ENCODE results near the gene POLD2. TPM values are rescaled to one million over a fixed set of nuclear protein-coding genes. Genes with fewer than 3 reads are reported as not detected.

The POLD2 gene
- total and polyA plus RNA-seq, 2 of the 13 experiments (the other 11 are each of a cell fraction or from before 2014, with no cell fraction given), result 87.6 to 95.1 TPM

DNA sequence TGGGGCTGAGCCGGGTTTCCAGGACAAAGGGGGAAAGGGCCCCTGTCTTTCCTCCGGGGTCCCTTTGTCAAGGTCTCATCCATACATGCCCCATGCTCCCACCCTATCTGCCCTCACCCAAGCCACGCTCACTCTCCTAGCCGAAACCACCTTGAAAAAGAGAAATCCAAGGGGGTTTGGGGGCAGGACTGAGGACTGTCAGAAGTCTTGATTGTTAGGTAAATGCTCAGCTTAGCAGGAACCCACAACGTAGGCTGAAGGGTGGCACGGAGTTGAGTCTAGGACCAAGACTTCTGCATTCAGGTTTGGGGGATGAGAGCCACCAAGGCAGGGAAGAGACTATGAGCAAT, 57.3 kb downstream of the POLD2 start:
- H3K4me1 ChIP-seq (ENCODE audit: insufficient read depth, low read length), result peaks cover 68% of the 10 kb centered on the region
- no peak overlapping the region for H3K27ac ChIP-seq (ENCODE audit: extremely low read length, insufficient read depth, low read length)
- POLR2A ChIA-PET, result interaction anchor here (1.2 kb wide), 1 partner anchor 22 kb away, joined by 3 read pairs; the partner anchor contains the start of gene DBNL
- H3K4me2 ChIP-seq (ENCODE audit: low read depth, low read length), result no peak overlapping the region
- in situ Hi-C loops (cut with HindIII; ENCODE audit: extremely low pct_ligation_motif_present, low pct_unique_long_range_greater_than_20kb) (no loop called here), intact Hi-C loops (cut with micrococcal nuclease; ENCODE audit: unreplicated experiment) (no loop called here)
- peaks cover 2 to 4% of the 10 kb centered on the region in 2 experiments; a peak in 2 of 5 replicates for H3K36me3 ChIP-seq (replicated peaks in 1 of 2; ENCODE audit: control insufficient read depth in 1 of 2, insufficient read depth in 2 of 2, low read length in 2 of 2)
- FAIRE-seq (no peak), ATAC-seq (no peak), DNase-seq (ENCODE audit: low spot score) (no peak)
- TF ChIP-seq ZNF563 (CRISPR knock-in tag; IDR thresholded peaks at IDR 0.05) (no peak), ELF1 (CRISPR knock-in tag; IDR thresholded peaks at IDR 0.05) (no peak), POLR2A (IDR thresholded peaks at IDR 0.05; ENCODE audit: insufficient read depth in 1 of 2, low read depth in 2 of 2, low read length in 2 of 2) (peak in 1 of 2 experiments; percentile 11; a peak in 1 of 4 replicates), POLR2G (IDR thresholded peaks at IDR 0.05; ENCODE audit: low read depth, low read length) (peak; percentile 14; the same call in 1 of the 2 replicates)
- TF ChIP-seq, protein P1, sequence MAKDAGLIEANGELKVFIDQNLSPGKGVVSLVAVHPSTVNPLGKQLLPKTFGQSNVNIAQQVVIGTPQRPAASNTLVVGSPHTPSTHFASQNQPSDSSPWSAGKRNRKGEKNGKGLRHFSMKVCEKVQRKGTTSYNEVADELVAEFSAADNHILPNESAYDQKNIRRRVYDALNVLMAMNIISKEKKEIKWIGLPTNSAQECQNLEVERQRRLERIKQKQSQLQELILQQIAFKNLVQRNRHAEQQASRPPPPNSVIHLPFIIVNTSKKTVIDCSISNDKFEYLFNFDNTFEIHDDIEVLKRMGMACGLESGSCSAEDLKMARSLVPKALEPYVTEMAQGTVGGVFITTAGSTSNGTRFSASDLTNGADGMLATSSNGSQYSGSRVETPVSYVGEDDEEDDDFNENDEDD (CRISPR knock-in tag; IDR thresholded peaks at IDR 0.05; ENCODE audit: borderline replicate concordance), result no peak
- H3K79me2 ChIP-seq (ENCODE audit: insufficient read depth, low read length), result no peaks in the 10 kb centered on the region
- 92% methylated on average over 5 of the region's 6 CpGs for WGBS (ENCODE audit: low lambda C conversion rate)
- H3K27me3 ChIP-seq (ENCODE audit: control insufficient read depth in 1 of 2, insufficient read depth in 2 of 2, low read length in 2 of 2), result no peaks in the 10 kb centered on the region
- no peaks in the 10 kb centered on the region for H3K9me3 ChIP-seq (ENCODE audit: low read length)
- H4K20me1 ChIP-seq (ENCODE audit: insufficient read depth, low read length), result no peaks in the 10 kb centered on the region
- no peak overlapping the region for H2AFZ ChIP-seq (ENCODE audit: low read length)
- no TSS peak for BruUV-seq (replicated peaks)
- no peak overlapping the region for H3K4me3 ChIP-seq (replicated peaks in 1 of 3; ENCODE audit: insufficient read depth in 1 of 3, low read depth in 2 of 3, low read length in 3 of 3)
- CTCF ChIA-PET (ENCODE audit: low intra/inter-chr PET ratio, low total read pairs), result no interaction called here
- no peak overlapping the region for H3K9ac ChIP-seq (ENCODE audit: insufficient read depth, low read depth, low read length)

DNA sequence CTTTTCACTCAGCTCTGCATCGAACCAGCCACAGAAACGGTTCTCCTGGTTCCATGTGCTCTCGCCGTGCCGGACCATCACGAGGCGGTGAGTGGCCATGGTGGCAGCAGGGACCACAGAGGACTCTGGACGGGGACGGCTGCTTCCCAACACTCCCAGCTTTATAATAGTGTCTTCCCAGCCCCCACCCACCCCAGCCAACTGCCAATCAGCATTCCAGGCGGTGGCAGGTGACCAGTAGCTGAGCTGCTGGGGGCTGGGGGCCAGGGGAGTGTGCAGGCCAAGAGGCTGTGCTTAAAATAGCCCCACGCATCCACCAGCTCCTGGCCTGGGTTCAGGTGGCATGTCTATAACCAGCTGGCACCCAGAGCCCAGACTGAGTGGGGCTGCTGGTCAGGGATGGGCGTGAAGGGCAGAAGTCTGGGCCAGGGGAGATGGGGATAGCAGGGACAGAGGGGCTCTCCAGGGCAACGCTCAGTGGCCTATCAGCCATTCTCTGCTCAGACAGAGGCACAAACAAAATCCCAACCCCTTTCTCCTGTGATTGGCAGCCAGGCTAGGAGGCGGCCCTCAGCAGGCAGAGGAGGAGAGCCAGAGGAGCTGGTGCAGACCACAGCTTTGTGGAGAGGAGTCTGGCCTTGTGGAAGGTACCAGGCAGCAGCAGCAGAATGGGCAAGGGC, 57.8 kb downstream of the POLD2 start, which contains the start of gene PGAM2:
PGAM2 (minus strand) TSS at position 137 of the 680 bp plus-strand sequence; CDS start at position 99, 38 bp downstream.
- H3K79me2 ChIP-seq (ENCODE audit: insufficient read depth, low read length), result no peaks in the 10 kb centered on the region
- 70% methylated on average over 7 of the region's 14 CpGs for WGBS (ENCODE audit: low lambda C conversion rate)
- H3K9ac ChIP-seq (ENCODE audit: insufficient read depth, low read depth, low read length), result no peak within 1 kb of the TSS
- in situ Hi-C loops (cut with HindIII; ENCODE audit: extremely low pct_ligation_motif_present, low pct_unique_long_range_greater_than_20kb) (no loop called here), intact Hi-C loops (cut with micrococcal nuclease; ENCODE audit: unreplicated experiment) (no loop called here)
- CTCF ChIA-PET (ENCODE audit: low intra/inter-chr PET ratio, low total read pairs), result no interaction called here
- no peaks in the 10 kb centered on the region for H4K20me1 ChIP-seq (ENCODE audit: insufficient read depth, low read length)
- peaks cover 6 to 7% of the 10 kb centered on the region in 2 experiments; a peak in 3 of 5 replicates for H3K36me3 ChIP-seq (replicated peaks in 1 of 2; ENCODE audit: control insufficient read depth in 1 of 2, insufficient read depth in 2 of 2, low read length in 2 of 2)
- peaks cover 65% of the 10 kb centered on the region for H3K4me1 ChIP-seq (ENCODE audit: insufficient read depth, low read length)
- H2AFZ ChIP-seq (ENCODE audit: low read length), result no peak within 1 kb of the TSS
- no peak for FAIRE-seq
- BruUV-seq (replicated peaks), result no TSS peak
- no peak within 1 kb of the TSS for H3K4me2 ChIP-seq (ENCODE audit: low read depth, low read length)
- no peaks in the 10 kb centered on the region for H3K27me3 ChIP-seq (ENCODE audit: control insufficient read depth in 1 of 2, insufficient read depth in 2 of 2, low read length in 2 of 2)
- no peak within 1 kb of the TSS for H3K4me3 ChIP-seq (replicated peaks in 1 of 3; ENCODE audit: insufficient read depth in 1 of 3, low read depth in 2 of 3, low read length in 3 of 3)
- POLR2A ChIA-PET, result interaction anchor here (1.2 kb wide), 1 partner anchor 21 kb away, joined by 3 read pairs; the partner anchor contains the start of gene DBNL
- ATAC-seq, result peak; percentile 7
- no peaks in the 10 kb centered on the region for H3K9me3 ChIP-seq (ENCODE audit: low read length)
- DNase-seq (ENCODE audit: low spot score), result no peak
- no peak within 1 kb of the TSS for H3K27ac ChIP-seq (ENCODE audit: extremely low read length, insufficient read depth, low read length)
- TF ChIP-seq, protein P2, sequence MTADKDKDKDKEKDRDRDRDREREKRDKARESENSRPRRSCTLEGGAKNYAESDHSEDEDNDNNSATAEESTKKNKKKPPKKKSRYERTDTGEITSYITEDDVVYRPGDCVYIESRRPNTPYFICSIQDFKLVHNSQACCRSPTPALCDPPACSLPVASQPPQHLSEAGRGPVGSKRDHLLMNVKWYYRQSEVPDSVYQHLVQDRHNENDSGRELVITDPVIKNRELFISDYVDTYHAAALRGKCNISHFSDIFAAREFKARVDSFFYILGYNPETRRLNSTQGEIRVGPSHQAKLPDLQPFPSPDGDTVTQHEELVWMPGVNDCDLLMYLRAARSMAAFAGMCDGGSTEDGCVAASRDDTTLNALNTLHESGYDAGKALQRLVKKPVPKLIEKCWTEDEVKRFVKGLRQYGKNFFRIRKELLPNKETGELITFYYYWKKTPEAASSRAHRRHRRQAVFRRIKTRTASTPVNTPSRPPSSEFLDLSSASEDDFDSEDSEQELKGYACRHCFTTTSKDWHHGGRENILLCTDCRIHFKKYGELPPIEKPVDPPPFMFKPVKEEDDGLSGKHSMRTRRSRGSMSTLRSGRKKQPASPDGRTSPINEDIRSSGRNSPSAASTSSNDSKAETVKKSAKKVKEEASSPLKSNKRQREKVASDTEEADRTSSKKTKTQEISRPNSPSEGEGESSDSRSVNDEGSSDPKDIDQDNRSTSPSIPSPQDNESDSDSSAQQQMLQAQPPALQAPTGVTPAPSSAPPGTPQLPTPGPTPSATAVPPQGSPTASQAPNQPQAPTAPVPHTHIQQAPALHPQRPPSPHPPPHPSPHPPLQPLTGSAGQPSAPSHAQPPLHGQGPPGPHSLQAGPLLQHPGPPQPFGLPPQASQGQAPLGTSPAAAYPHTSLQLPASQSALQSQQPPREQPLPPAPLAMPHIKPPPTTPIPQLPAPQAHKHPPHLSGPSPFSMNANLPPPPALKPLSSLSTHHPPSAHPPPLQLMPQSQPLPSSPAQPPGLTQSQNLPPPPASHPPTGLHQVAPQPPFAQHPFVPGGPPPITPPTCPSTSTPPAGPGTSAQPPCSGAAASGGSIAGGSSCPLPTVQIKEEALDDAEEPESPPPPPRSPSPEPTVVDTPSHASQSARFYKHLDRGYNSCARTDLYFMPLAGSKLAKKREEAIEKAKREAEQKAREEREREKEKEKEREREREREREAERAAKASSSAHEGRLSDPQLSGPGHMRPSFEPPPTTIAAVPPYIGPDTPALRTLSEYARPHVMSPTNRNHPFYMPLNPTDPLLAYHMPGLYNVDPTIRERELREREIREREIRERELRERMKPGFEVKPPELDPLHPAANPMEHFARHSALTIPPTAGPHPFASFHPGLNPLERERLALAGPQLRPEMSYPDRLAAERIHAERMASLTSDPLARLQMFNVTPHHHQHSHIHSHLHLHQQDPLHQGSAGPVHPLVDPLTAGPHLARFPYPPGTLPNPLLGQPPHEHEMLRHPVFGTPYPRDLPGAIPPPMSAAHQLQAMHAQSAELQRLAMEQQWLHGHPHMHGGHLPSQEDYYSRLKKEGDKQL (CRISPR knock-in tag; IDR thresholded peaks at IDR 0.05; ENCODE audit: low read depth), result no peak
- TF ChIP-seq ZNF292 (CRISPR knock-in tag; IDR thresholded peaks at IDR 0.05; ENCODE audit: borderline replicate concordance, low read depth) (no peak), TAF1 (CRISPR knock-in tag; IDR thresholded peaks at IDR 0.05) (no peak), HMGA1 (CRISPR knock-in tag; conservative IDR thresholded peaks at IDR 0.05) (no peak), SRSF9 (IDR thresholded peaks at IDR 0.05; ENCODE audit: borderline replicate concordance, insufficient read depth, low read depth, low read length, poor library complexity, severe bottlenecking) (no peak), BCL6 (CRISPR knock-in tag; IDR thresholded peaks at IDR 0.05) (no peak), REXO4 (CRISPR knock-in tag; IDR thresholded peaks at IDR 0.05; ENCODE audit: borderline replicate concordance) (no peak)
